Hematopoietic multipotent progenitor cell (in vitro differentiated cells): ENCODE data around the gene STMP1. TPM values are rescaled to one million over a fixed set of nuclear protein-coding genes. Genes with fewer than 3 reads are reported as not detected.
"Not testable (repeated sequence)": the region's sequence is repeated elsewhere in the genome, so short reads cannot be mapped to it uniquely, and the experiment has no call there.

ENCODE experiments used
- DNase-seq, 3 donors: peaks; one replicate each; pipeline ENCODE4 v3.0.0-alpha.2; 2011 to 2015; ENCODE audit warnings: low read depth in 2 of 3, low spot score in 2 of 3
- total RNA-seq: library from RNA; depleted of rRNA; stranded (reverse); fragments of >200 nt; gene quantifications from one replicate; pipeline ENCODE4 v1.2.3, GENCODE V29; 2012

The STMP1 gene
- 9.7 TPM for total RNA-seq

DNA sequence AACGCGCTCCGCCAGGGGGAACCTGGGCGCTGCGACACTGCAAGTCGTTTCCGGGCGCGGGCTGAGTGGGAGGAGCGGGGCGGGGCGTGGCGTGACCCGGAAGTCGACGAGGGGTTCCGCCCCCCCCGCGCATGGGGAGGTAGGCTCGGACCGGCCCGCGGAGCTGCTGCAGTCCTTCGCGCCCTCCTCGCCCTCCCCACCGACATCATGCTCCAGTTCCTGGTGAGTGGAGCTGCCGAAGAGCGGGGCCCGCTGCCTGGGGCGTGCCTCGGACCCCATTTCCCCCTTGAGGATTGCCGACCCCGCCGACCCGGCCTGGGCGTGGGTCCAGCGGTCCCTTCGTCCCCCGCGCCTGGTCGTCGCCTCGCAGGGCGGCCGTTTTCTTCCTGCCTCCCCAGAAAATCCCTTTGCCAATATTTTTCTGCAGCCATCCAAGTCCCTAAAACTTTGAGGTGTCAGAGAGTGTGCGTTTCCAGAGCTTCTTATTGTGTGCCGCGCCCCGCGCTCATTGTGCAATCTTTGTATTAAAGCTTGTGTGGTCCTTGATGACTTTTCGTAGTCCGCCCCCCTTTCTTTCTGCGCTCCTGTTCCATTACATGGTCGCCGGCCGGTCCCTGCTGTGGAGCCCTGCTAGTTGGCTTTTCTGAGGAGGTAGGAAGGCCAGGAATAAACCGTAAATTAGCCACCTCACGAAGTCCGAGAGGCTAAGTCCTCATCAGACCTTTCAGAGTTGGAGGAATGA, at the start of gene STMP1:
Gene STMP1 (plus strand): TSS at position 142 of the 742 bp plus-strand sequence.
- DNase-seq: peak; percentile 89 to 96 (median 94)

DNA sequence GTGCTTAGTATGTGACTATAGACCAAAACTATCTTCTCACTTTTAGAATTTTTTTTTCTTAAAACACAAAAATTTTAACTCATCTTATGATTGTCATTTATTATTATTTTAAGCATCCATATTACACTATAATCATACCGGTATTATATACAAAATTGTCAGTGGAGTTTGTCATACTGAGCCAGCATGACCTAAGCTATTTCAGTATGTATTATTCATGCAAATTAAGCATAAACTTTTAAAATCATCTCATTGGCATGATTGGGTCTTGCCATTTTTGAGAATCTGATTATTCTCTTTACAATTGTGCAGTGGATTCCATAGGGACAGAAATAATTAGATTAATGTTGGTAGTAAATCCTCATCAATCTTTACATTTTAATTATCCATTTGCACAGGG, 46.2 kb upstream of the STMP1 start:
- DNase-seq: no peak

- DNase-seq: no peak
Measured at GRCh38 chr7:135617781-135618180, 44.5 kb upstream of the STMP1 start.

DNA sequence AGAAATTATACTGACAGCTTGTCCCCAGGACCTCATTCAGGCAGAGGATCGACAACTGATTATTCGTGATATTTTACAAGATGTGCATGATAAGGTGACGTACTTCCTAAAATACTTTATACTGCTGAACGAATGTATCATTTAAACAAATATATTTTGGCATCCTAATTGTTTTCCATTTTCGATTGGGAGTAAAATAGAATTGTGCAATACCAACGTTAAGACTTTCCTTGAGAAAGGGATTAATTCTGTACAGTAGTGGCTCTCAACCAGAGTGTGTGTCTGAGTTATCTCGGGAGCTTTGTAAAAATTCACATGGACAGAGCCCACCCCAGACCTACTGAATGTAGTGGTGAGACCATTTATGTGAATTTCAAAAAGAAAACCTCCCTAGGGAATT, 43.8 kb upstream of the STMP1 start:
- no peak for DNase-seq

GRCh38 chr7:135620447-135620846, 41.9 kb upstream of the STMP1 start:
- DNase-seq: no peak

DNA sequence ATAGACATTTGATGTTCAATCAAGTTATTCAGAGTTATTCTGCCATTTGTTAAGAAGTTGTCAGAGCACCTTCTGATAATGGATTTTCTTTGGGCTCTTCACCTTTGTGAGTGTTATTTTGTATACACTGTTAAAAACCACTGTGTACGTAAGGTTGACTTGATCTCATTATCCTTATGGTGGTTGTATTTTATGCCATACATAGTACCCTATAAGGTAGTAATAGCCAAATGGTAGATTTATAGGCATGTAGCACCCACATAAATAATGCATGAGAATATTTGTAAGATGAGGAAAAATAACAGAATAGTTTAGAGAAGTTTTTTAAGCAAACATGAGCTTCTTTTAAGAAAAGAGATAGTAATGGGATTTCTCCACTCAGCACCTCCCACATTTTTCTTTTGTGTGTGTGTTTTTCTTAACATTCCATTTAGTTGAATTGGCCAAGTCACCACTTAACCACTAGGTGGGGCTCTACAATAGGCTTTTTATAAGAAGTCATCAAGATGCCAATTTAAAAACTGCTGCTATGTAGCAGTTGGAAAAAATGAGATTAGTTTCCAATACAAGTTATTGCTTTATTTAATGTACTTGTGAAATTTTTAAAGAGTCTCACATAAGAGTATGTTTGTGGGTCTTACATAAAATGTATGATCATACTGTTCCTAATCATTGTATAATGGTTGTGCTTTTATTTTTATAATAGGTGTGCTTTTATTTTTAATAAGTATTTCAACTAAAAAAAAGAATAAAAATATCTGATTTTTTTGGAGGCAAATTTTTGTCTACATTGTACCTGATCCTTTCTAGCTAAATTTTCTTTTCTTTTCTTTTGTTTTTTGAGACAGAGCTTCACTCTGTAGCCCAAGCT, 41.1 kb upstream of the STMP1 start:
- DNase-seq: peak; percentile 6 to 76 (median 51)

GRCh38 chr7:135634191-135634878, 28.0 kb upstream of the STMP1 start:
- no peak for DNase-seq

GRCh38 chr7:135639690-135640089, 22.6 kb upstream of the STMP1 start:
- not testable (repeated sequence) for DNase-seq

DNA sequence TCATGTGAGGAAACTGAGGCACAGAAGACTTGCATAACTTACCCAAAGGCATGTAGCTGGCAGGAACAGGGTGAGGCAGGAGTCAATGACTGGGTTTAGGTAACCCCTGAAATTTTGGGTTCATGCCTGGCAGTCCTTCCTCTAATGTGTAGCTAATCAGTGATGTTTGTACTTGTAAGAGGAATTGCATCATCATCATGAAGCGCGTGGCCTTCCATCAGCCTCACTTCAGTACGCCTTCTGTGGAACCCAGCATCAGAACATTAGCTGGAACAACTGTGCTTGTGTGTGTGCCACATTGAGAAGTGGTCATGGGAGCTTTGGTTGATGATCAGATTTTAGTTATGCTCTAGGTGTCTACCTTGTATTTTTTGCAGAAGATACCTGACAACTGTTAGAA, 18.2 kb upstream of the STMP1 start:
- no peak for DNase-seq

DNA sequence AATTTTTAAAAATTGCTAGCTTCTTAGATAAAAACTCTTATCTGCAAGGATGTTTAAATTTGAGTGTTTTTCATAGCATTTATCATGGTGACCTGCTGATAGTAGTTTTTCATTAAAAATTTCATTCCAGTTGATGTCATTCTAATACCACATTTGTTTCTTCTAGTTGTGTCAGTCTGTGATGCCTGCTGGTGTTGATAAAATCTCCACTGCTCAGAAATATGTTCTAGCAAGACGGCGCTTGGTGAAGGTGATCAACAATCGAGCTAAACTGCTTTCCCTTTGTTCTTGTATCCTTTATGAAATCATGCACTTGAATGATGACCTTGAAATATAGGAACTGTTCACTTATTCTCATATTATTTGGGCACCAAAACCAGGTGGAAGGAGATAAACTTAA, 17.6 kb upstream of the STMP1 start:
- DNase-seq: no peak

GRCh38 chr7:135645296-135645904, 16.9 kb upstream of the STMP1 start:
- peak in 1 of 3 donors; percentile 74 for DNase-seq

- DNase-seq: no peak
Measured at GRCh38 chr7:135647755-135648154, 14.6 kb upstream of the STMP1 start.

GRCh38 chr7:135648235-135648634, 14.1 kb upstream of the STMP1 start:
- no peak for DNase-seq

GRCh38 chr7:135650831-135651573, 11.3 kb upstream of the STMP1 start:
- peak in 1 of 3 donors; percentile 19 for DNase-seq

DNA sequence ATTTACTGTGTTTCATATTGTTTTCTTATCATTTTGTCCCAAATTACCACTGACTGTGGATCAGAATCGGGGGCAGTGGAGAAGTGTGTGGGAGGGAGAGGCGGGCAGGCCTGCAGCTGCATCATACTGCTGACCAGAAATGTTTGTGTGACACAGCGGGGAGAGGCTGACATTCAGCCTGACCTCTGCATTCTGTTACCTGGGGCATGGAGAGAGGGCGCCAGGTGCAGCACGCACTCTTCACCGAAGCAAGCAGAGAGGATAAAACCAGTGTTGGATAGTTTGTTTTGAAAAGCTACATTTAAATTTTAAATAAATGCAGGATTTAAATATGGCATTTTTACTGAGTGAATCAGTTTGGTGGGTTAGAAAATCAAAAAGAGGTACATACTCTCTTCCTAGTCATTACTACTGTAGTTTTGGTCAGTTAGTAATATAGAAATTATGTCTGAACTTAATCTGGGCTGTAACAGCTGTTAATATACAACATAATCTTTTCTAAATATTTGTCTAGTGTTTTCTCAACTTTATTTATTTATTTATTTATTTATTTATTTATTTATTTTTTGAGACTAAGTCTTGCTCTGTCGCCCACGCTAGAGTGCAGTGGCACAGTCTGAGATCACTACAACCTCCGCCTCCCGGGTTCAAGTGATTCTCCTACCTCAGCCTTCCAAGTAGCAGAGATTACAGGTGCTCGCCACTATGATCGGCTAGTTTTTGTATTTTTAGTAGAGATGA, 8.8 kb upstream of the STMP1 start:
- DNase-seq: no peak

- no peak for DNase-seq
Measured at GRCh38 chr7:135658564-135658963, 3.8 kb upstream of the STMP1 start.

DNA sequence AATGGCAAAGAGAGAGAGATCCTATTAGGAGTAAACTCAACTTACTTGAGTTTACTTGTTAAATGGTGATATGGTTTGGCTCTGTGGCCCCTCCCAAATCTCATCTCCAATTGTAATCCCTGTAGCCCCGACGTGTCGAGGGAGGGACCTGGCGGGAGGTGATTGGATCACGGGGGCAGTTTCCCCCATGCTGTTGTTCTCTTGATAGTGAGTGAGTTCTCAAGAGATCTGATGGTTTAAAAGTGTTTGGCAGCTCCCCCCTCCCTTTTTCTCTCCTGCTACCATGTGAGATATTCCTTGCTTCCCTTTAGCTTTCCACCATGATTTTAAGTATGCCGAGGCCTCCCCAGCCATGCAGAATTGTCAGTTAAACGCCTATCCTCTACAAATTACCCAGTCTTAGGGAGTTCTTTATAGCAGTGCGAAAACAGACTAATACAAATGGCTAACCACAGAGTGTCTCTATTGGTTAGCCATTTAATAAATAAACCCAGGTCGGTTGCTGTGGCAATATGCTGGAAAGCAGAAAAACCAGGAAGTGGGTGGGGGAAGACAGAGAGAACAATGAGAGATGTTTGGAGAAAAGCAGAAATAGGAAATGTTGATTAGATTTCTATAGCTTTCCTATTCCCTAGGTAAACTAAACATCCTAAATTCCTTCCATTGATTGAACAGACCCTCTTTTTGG, 3.0 kb upstream of the STMP1 start:
- DNase-seq: peak in 2 of 3 donors; percentile 44 to 76

DNA sequence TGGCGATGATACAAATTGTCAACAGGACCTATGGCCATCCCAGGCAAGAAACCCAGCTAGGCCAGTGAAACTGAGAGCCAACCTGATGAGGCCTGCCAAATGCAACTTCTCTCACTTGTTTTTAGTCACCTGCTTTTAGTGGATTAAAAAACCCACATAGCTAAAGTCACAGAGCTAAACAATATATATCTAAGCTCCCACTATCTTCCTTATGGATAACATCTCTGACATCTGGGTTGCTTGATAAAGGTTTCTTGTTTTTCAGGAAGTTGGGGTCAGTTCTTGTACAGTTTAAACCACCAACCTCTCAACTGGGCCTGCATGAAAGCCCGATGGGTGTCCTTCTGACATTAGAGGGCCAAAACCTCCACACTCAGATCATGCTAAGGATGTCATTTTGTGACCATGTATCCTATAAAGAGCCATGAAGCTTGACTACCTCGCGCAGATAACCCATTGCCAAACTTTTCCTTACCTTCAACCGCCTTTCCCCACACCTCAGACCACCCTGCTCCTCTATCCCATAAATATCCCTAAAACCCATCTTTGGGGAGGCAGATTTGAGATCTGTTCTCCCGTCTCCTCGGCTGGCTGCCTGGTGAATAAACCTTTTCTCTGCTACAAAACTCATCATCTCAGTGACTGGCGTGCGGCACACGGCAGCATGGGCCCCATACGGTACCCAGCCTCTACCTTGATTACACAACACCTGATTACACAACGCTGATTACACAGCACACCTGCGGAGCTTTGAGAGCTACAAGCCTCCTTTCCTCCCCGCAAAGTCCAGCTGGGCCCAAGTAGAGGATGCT, 797 bp upstream of the STMP1 start:
- peak in 2 of 3 donors; percentile 46 to 88 for DNase-seq
